SK-N-SH (cell line): ENCODE data around the gene ARHGEF17. TPM values are rescaled to one million over a fixed set of nuclear protein-coding genes. Genes with fewer than 3 reads are reported as not detected.

ENCODE experiments used
- CTCF ChIA-PET: fragments of 300-600, 350-600 bp; formaldehyde crosslinking; extraction: SDS; loops from one replicate; lab custom pipeline; 2021; lab: Yijun Ruan, JAX
- POLR2A ChIA-PET: fragments of 350-600 bp; sonication (Branson Sonifier 250); formaldehyde crosslinking; extraction: SDS; loops from one replicate; lab custom pipeline; 2020; ENCODE audit warnings: antibody characterized with exemption, inconsistent platforms; lab: Yijun Ruan, JAX
- DNase-seq: peaks from one replicate; pipeline ENCODE4 v3.0.0; 2012
- H2AFZ ChIP-seq: fragments of 200-600 bp; sonication (generic); 2 replicates; pipeline ENCODE4 v1.8.1; 2016; ENCODE audit warnings: antibody characterized with exemption, mild to moderate bottlenecking, low read depth
- H3F3A ChIP-seq: fragments of 200-600 bp; sonication (generic); replicated peaks from 2 replicates; pipeline ENCODE3; 2016; ENCODE audit warnings: antibody characterized with exemption, mild to moderate bottlenecking; ENCODE audit not compliant: insufficient read depth
- H3K27ac ChIP-seq, 2 experiments: fragments of 200-500 bp in 1 of 2; fragments of 200-600 bp in 1 of 2; sonication (Bioruptor generic) in 1 of 2; sonication (generic), shearing (Covaris generic) in 1 of 2; 2 replicates each; pipeline versions ENCODE4 v1.5.1 to v1.6.1; 2014 to 2016; ENCODE audit warnings: low read depth in 2 of 2, inconsistent platforms in 1 of 2, low read length in 1 of 2, mild to moderate bottlenecking in 1 of 2, mixed read lengths in 1 of 2
- H3K27me3 ChIP-seq: fragments of 200-600 bp; sonication (generic), shearing (Covaris generic); 2 replicates; pipeline ENCODE4 v1.6.1; 2016; ENCODE audit warnings: mixed run types; ENCODE audit not compliant: insufficient read depth
- H3K36me3 ChIP-seq, 2 experiments: fragments of 200-500 bp in 1 of 2; fragments of 200-600 bp in 1 of 2; sonication (Bioruptor generic) in 1 of 2; sonication (generic) in 1 of 2; replicated peaks in 1 of 2; 2 replicates each; pipeline versions ENCODE3 to v1.5.1; 2014 to 2016; ENCODE audit warnings: low read length in 1 of 2, mild to moderate bottlenecking in 1 of 2; ENCODE audit not compliant: insufficient read depth in 2 of 2, control insufficient read depth in 1 of 2
- H3K4me1 ChIP-seq, 2 experiments: fragments of 200-500 bp in 1 of 2; fragments of 200-600 bp in 1 of 2; sonication (Bioruptor generic) in 1 of 2; sonication (generic), shearing (Covaris generic) in 1 of 2; 2 replicates each; pipeline versions ENCODE4 v1.5.1 to v1.6.1; 2014 to 2016; ENCODE audit warnings: low read depth in 1 of 2, low read length in 1 of 2, mixed run types in 1 of 2; ENCODE audit not compliant: insufficient read depth in 2 of 2, control insufficient read depth in 1 of 2
- H3K4me2 ChIP-seq: fragments of 200-600 bp; sonication (generic), shearing (Covaris generic); 2 replicates; pipeline ENCODE4 v1.6.1; 2017; ENCODE audit warnings: mixed run types
- H3K4me3 ChIP-seq, 2 experiments: fragments of 200-500 bp in 1 of 2; fragments of 200-600 bp in 1 of 2; sonication (Bioruptor generic) in 1 of 2; sonication (generic), shearing (Covaris generic) in 1 of 2; 2 replicates each; pipeline versions ENCODE4 v1.5.1 to v1.8.1; 2014 to 2016; ENCODE audit warnings: low read depth in 2 of 2, inconsistent platforms in 1 of 2, low read length in 1 of 2, mild to moderate bottlenecking in 1 of 2, mixed read lengths in 1 of 2, moderate library complexity in 1 of 2
- H3K79me2 ChIP-seq: fragments of 200-600 bp; sonication (generic); 2 replicates; pipeline ENCODE4 v1.8.1; 2017; ENCODE audit warnings: mild to moderate bottlenecking; ENCODE audit not compliant: insufficient read depth
- H3K9ac ChIP-seq: fragments of 200-600 bp; sonication (generic); 2 replicates; pipeline ENCODE4 v1.6.1; 2017; ENCODE audit warnings: mixed run types
- H3K9me2 ChIP-seq: fragments of 200-600 bp; sonication (generic); 2 replicates; pipeline ENCODE4 v1.6.1; 2017; ENCODE audit warnings: mixed run types
- H3K9me3 ChIP-seq: fragments of 200-600 bp; sonication (generic); 2 replicates; pipeline ENCODE4 v1.6.1; 2017; ENCODE audit warnings: mixed run types, mild to moderate bottlenecking, moderate library complexity
- H4K20me1 ChIP-seq: fragments of 200-600 bp; sonication (generic); 2 replicates; pipeline ENCODE4 v1.6.1; 2017; ENCODE audit warnings: mild to moderate bottlenecking, mixed run types; ENCODE audit not compliant: insufficient read depth
- CHD2 ChIP-seq: fragments of 150-350 bp; IDR thresholded peaks from 2 replicates; pipeline ENCODE4 v1.6.1; 2018; ENCODE audit warnings: low read length; ENCODE audit not compliant: partially characterized antibody
- ELF1 ChIP-seq: IDR thresholded peaks from 2 replicates; pipeline ENCODE4 v1.4.0; 2012
- EP300 ChIP-seq, 2 experiments: IDR thresholded peaks; 2 replicates each; pipeline versions ENCODE4 v1.4.0 to v1.6.1; 2012; ENCODE audit warnings: borderline replicate concordance in 1 of 2, low read depth in 1 of 2, low read length in 1 of 2
- MEF2A ChIP-seq: IDR thresholded peaks from 2 replicates; pipeline ENCODE4 v1.4.0; 2012; ENCODE audit warnings: low read depth, borderline replicate concordance
- MXI1 ChIP-seq: IDR thresholded peaks from 2 replicates; pipeline ENCODE4 v1.6.1; 2012; ENCODE audit warnings: mild to moderate bottlenecking, low read depth, low read length, improper control_type of control experiment
- NRF1 ChIP-seq: IDR thresholded peaks from 2 replicates; pipeline ENCODE4 v1.6.1; 2012; ENCODE audit warnings: low read depth, mild to moderate bottlenecking, low read length
- POLR2AphosphoS5 ChIP-seq: IDR thresholded peaks from 2 replicates; pipeline ENCODE4 v1.6.1; 2012; ENCODE audit warnings: low read depth, low read length
- RAD21 ChIP-seq: IDR thresholded peaks from 2 replicates; pipeline ENCODE4 v1.6.1; 2012; ENCODE audit warnings: mild to moderate bottlenecking, low read length
- RFX5 ChIP-seq: IDR thresholded peaks from 2 replicates; pipeline ENCODE4 v1.6.1; 2012; ENCODE audit warnings: mild to moderate bottlenecking, improper control_type of control experiment, low read length
- RXRA ChIP-seq: IDR thresholded peaks from 2 replicates; pipeline ENCODE4 v1.4.0; 2012; ENCODE audit warnings: low read depth, mild to moderate bottlenecking, borderline replicate concordance
- TAF1 ChIP-seq: IDR thresholded peaks from 2 replicates; pipeline ENCODE4 v1.6.1; 2012; ENCODE audit warnings: low read depth, mild to moderate bottlenecking, low read length, moderate library complexity, borderline replicate concordance
- TEAD4 ChIP-seq: IDR thresholded peaks from 2 replicates; pipeline ENCODE4 v1.4.0; 2012; ENCODE audit warnings: mild to moderate bottlenecking, borderline replicate concordance; ENCODE audit not compliant: insufficient read depth
- WGBS: methylation state at CpG from one replicate; pipeline ENCODE4 v1.1.6; 2017; ENCODE audit warnings: low lambda C conversion rate; 5-methylcytosine and 5-hydroxymethylcytosine counted together
- polyA plus RNA-seq, 3 experiments: library from polyadenylated mRNA; depleted of rRNA; stranded (reverse); fragments of >200 nt; gene quantifications; 2 replicates each; pipeline ENCODE4 v1.2.3, GENCODE V29; 2012
- TF ChIP-seq, protein P1 (sequence below): fragments of 200-600 bp; sonication (generic); IDR thresholded peaks from 2 replicates; pipeline ENCODE4 v1.6.1; 2017; ENCODE audit warnings: antibody characterized with exemption, mild to moderate bottlenecking, moderate library complexity
- TF ChIP-seq, protein P2 (sequence below): IDR thresholded peaks from 2 replicates; pipeline ENCODE4 v1.4.0; 2012; ENCODE audit warnings: low read depth, borderline replicate concordance

The ARHGEF17 gene
- polyA plus RNA-seq, 1 of the 3 experiments (the other 2 are of a cell fraction), result 45.9 TPM

DNA sequence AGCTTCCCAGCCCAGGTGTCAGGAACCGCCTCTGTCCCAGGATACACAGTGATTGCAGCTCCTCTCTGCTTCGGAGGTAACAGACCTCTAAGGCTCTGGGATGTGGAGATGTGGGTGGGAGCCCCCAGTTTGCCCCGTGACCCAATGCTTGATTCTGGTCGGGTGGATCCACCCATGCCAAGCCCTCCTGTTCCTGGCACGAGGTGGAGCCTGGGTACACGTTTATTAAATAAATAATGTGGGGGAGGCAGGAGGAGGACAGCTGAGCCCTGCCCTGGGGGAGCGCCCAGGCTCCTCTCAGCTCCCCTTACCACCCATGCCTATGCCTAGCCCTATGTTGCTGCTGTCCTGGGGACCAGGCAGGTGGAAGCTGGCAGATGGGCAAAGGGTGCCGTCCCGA, 16.0 kb downstream of the ARHGEF17 start (continued):
- TF ChIP-seq RXRA, result no peak
- TF ChIP-seq, protein P1, sequence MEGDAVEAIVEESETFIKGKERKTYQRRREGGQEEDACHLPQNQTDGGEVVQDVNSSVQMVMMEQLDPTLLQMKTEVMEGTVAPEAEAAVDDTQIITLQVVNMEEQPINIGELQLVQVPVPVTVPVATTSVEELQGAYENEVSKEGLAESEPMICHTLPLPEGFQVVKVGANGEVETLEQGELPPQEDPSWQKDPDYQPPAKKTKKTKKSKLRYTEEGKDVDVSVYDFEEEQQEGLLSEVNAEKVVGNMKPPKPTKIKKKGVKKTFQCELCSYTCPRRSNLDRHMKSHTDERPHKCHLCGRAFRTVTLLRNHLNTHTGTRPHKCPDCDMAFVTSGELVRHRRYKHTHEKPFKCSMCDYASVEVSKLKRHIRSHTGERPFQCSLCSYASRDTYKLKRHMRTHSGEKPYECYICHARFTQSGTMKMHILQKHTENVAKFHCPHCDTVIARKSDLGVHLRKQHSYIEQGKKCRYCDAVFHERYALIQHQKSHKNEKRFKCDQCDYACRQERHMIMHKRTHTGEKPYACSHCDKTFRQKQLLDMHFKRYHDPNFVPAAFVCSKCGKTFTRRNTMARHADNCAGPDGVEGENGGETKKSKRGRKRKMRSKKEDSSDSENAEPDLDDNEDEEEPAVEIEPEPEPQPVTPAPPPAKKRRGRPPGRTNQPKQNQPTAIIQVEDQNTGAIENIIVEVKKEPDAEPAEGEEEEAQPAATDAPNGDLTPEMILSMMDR, result no peak
- TF ChIP-seq, all 33 proteins: peak for 0

DNA sequence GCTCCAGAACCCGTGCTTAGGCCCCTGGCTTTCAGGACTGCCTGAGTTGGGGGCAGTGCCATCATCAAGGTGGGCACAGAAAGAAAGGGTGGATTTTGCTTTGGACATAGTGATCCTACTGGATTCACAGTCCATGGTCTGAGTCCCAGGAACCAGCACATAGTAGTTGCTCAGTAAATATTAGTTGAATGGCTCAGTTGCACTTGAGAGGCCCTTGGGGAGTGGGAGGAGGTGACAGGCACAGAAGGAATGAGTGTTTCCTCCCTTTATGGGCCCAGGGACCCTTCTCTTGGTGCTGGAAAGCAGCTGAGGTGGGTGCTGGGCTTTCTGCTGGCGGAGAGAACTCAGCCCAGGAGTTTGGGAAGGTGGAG, 16.6 kb downstream of the ARHGEF17 start:
- H3K36me3 ChIP-seq, result peaks cover 0 to 6% of the 10 kb centered on the region in 2 experiments
- peaks cover 80 to 82% of the 10 kb centered on the region in 2 experiments for H3K4me1 ChIP-seq
- peaks cover 92% of the 10 kb centered on the region for H3K79me2 ChIP-seq
- H3K4me2 ChIP-seq, result peak overlapping the region; percentile 75
- no peaks in the 10 kb centered on the region for H3K27me3 ChIP-seq
- H4K20me1 ChIP-seq, result peaks cover 6% of the 10 kb centered on the region; the same call in 1 of the 2 replicates
- peaks cover 57% of the 10 kb centered on the region for H3F3A ChIP-seq
- ChIA-PET CTCF (interaction anchor here (0.9 to 17.6 kb wide), 4 partner anchors 11 to 89 kb away, joined by 3 to 223 read pairs (median 30); partner anchors contain the start of gene ARHGEF17), POLR2A (no interaction called here)
- WGBS, result 100% methylated on average over 2 of the region's 2 CpGs
- H3K27ac ChIP-seq, result peak overlapping the region; percentile 92 to 98
- TF ChIP-seq ELF1 (no peak), TEAD4 (no peak), EP300 (IDR thresholded peaks at IDR 0.05; ENCODE audit: borderline replicate concordance in 1 of 2, low read depth in 1 of 2, low read length in 1 of 2) (no peak), MXI1 (no peak), TAF1 (no peak), RFX5 (no peak), RAD21 (no peak), NRF1 (no peak), CHD2 (no peak), POLR2AphosphoS5 (no peak), MEF2A (no peak)
- TF ChIP-seq, protein P2, sequence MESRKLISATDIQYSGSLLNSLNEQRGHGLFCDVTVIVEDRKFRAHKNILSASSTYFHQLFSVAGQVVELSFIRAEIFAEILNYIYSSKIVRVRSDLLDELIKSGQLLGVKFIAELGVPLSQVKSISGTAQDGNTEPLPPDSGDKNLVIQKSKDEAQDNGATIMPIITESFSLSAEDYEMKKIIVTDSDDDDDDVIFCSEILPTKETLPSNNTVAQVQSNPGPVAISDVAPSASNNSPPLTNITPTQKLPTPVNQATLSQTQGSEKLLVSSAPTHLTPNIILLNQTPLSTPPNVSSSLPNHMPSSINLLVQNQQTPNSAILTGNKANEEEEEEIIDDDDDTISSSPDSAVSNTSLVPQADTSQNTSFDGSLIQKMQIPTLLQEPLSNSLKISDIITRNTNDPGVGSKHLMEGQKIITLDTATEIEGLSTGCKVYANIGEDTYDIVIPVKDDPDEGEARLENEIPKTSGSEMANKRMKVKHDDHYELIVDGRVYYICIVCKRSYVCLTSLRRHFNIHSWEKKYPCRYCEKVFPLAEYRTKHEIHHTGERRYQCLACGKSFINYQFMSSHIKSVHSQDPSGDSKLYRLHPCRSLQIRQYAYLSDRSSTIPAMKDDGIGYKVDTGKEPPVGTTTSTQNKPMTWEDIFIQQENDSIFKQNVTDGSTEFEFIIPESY, result no peak
- TF ChIP-seq, all 33 proteins: peak for 0
- Histone ChIP-seq H3K9me2 (no peaks in the 10 kb centered on the region), H3K4me3 (no peak overlapping the region; a peak in 1 of 4 replicates), H3K9ac (peak overlapping the region; percentile 65), H2AFZ (no peak overlapping the region), H3K9me3 (no peaks in the 10 kb centered on the region)
- no peak for DNase-seq
